HG02798 (cell line): ENCODE measurements around the gene FTSJ3.
A peak's percentile ranks its signal among the peaks of the same experiment; 100 is the strongest.

Experiments used
- ATAC-seq: cut with Tn5 transposase; IDR thresholded peaks from one replicate; pipeline ENCODE4 v1.9.1; 2021; ENCODE audit warnings: mild to moderate bottlenecking; ENCODE audit not compliant: unreplicated experiment, poor library complexity

Gene FTSJ3

DNA sequence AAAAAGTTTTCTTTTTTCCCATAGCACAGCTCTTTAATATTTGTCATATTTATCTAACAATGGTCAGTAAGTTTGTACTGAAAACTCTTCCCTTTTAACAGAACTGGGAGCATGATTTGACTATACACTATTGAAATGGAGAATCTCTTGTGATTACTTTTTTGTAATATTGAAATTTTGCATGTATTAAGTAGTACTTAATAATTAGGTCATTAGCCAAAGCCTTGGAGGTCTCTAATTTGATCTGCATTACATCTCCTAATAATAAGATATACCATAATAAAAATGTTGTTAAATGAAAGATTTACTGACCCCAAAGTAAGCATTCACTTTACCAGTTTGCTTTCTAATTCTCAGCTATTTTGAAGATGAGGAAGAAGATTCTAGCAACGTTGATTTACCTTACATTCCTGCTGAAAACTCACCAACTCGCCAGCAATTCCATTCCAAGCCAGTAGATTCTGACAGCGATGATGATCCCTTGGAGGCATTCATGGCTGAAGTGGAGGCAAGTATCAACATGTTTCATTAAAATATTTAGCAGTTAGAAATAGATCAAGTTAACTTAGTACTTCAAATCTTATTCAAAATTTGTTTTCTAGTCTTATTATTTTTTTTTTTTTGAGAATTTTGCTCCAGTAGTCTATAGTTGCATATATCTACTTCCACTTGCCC, 35.3 kb downstream of the FTSJ3 start:
- ATAC-seq, result no peak

DNA sequence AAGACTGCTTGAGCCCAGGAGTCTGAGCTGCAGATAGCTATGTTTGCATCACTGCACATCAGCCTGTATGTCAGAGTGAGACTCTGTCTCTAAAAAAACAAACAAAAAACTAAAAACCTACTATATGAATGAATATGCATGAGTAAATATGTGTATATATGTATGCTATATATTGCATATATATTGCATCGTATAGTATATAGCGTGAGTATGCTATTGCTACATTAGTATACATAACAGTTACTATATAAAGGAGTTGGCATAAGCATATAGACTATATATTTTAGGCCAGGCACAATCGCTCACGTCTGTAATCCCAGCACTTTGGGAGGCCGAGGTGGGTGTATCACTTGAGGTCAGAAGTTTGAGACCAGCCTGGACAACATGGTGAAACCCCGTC, 37.4 kb downstream of the FTSJ3 start:
- ATAC-seq, result no peak

DNA sequence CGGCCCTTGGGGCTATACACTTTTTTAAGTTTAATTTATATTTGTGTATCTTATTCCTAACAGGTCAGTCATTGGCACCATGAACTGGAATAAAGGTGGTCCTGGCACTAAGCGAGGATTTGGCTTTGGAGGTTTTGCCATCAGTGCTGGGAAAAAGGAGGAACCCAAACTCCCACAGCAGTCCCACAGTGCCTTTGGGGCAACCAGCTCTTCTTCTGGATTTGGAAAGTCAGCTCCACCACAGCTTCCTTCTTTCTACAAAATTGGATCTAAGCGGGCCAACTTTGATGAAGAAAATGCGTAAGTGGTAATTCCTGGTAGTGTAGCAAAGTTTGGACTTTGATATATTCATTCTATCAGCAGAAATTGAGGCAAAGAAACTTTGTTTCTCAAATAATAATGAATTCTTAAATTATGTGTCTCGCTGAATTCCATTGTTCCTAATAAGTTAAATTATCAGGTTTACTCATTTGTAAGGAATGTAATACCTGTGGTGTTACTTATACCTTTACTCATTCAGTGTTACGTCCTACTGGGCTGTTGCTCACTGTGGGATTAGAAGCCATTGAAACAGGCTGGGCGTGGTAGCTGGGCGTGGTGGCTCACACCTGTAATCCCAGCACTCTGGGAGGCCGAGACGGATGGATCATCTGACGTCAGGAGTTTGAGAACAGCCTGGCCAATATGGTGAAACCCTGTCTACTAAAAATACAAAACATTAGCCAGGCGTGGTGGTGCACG, 40.3 kb downstream of the FTSJ3 start:
- no peak for ATAC-seq

DNA sequence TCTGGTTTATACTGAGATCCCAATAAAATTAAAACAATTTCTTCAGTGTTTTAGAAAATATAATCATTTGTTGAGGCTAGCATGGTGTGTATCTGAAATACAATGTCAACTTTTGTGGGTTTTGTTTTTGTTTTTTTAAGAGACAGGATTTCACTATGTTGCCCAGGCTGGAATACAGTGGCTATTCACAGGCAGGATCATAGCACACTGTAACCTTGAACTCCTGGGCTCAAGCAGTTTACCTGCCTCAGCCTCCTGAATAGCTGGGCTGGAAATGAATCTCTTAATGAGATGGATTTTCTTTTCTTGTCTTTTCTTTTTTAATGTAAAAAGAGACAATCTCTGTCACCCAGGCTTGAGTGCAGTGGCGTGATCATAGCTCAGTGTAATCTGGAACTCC, 41.3 kb downstream of the FTSJ3 start:
- ATAC-seq, result no peak

DNA sequence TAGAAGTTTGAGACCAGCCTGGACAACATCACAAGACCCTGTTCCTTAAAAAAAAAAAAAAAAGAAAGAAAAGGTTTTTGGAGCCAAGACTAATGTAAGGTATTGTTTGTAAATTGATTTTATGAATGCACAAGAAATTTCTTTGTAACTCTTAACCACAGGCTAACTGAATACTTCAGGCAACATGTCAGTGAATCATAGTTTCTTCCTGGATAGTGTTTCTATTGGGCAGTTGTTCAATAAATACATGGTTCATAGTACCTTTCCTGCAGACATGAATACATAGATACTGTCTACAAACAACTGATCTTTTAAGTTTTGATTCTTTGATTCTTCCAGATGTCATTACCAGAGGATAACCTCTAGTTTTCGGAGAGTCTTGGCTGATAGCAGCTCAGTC, 41.9 kb downstream of the FTSJ3 start:
- ATAC-seq, result no peak

DNA sequence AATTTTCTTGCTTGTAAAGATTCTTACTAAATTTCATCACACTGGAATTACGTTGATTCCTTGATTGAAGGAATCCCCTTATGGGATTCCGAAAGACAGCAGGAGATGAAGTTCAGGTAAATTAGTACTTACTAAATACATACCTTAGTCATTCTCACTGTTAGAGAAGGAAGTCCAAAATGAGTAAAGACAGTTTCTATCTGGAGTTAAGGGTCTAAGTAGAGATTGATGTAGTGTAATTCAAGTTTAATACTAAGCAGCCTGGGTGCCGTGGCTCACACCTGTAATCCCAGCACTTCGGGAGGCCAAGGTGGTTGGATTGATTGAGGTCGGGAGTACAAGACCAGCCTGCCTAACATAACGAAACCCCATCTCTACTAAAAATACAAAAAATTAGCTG, 43.9 kb downstream of the FTSJ3 start:
- no peak for ATAC-seq

DNA sequence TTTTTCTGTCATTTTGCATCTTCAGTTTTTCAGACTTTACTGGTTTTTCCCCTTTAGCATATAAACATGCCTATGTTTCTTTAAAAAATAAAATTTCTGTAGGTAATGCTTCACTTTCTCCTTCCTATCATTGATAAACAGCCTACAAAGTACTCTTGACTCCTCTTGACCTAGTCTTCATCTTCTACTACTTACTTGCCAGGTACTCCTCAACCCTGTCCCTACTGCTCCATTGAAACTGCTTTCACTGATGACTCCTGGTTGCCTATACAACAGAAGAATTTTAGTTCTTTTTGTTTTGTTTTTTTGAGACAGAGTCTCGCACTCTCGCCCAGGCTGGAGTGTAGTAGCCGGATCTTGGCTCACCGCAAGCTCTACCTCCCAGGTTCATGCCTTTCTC, 46.5 kb downstream of the FTSJ3 start:
- no peak for ATAC-seq

DNA sequence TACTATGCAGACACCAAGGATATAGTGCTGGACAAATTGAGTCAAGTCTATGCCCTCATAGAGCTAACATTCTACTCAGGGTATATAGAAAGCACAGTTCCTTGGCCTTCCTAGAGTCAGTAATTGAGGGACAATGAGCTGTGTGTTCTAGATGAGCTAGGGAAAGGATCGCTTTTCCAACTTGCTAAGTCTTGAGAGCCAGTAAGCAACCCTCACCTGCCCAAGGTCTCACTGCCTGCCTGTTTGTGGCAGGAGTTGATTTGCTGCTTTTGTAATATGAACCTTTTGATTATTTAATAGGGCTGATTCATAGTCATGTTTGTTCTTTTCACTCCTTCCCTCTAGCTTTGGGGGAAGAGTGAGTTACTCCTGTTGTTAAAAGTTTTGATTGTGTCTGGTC, 47.0 kb downstream of the FTSJ3 start:
- ATAC-seq, result no peak

DNA sequence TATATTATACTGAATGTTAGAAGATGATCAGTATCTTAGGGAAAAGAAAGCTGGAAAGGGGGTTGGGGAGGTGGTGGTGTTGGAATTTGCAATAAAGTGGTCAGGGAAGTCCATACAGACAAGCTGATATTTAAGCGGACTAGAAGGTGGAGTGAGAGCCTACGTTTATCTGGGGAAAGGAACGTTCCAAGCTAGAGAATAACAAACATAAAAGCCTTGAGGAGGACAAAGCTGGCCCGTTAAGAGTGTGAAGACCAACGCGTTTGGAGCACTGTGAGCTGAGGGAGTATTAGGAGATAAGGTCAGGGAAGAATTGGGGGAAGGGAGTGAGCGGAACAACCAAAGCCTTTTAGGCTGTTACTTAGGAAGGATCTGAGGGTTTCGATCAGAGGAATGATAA, 52.0 kb downstream of the FTSJ3 start:
- no peak for ATAC-seq

DNA sequence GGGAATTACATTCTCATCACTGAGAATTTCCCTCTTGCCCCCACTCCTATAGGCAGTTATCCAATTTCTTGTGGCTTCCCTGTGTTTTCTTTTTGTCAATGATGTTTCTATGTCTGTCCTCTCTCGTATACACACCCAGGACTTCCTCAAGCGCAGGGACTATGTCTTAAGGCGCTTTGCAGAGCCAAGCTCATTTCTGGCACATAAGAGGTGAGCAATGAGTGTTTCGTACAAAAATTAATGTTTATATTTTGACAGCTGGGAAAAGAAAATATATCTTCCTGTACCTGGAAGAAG, 52.5 kb downstream of the FTSJ3 start:
- ATAC-seq, result no peak

DNA sequence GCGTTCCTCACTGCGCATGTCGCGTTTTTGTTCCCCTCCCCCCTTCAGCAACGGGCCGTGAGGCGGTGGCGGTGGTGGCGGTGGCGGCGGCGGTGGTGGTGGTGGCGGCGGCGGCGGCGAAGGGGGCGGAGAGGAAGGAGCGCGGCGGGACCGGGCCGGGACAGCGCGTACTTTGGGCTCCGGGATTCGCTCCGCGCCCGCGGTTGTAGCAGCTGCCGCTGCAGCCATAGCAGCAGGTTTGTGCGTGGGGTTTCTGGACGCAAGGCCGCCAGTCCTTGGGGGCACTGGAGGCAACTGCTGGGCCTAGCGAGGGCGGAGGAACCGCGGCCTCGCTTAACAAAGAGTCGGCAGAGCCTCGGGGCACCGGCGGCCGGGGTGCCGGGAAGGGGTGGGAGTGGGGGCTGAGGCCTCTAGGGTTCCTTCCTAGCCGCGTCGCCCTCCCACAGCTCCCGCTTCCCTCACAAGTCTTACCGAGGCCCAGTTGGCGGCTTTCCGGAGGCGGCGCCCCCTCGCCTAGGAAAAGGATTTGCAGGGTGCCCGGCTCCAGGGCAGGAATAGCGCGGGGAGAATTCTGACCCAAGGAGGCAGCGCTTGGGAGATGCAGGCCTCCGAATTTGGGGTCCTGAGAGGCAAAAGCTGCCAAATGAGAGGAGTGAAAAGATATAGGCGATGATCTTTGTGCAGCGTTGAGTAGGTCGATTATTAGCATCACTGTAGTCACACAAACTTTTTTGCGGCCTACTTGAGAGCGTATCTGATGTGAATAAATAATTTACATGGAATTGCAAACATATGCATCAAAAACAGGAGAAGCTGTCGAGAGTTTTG, 53.1 kb downstream of the FTSJ3 start, which contains the start of gene DDX42:
Gene DDX42, plus strand, starts transcription at position 30 of the 828 bp plus-strand sequence. CDS start 12,880 bp downstream, outside the sequence.
- ATAC-seq, result no peak

DNA sequence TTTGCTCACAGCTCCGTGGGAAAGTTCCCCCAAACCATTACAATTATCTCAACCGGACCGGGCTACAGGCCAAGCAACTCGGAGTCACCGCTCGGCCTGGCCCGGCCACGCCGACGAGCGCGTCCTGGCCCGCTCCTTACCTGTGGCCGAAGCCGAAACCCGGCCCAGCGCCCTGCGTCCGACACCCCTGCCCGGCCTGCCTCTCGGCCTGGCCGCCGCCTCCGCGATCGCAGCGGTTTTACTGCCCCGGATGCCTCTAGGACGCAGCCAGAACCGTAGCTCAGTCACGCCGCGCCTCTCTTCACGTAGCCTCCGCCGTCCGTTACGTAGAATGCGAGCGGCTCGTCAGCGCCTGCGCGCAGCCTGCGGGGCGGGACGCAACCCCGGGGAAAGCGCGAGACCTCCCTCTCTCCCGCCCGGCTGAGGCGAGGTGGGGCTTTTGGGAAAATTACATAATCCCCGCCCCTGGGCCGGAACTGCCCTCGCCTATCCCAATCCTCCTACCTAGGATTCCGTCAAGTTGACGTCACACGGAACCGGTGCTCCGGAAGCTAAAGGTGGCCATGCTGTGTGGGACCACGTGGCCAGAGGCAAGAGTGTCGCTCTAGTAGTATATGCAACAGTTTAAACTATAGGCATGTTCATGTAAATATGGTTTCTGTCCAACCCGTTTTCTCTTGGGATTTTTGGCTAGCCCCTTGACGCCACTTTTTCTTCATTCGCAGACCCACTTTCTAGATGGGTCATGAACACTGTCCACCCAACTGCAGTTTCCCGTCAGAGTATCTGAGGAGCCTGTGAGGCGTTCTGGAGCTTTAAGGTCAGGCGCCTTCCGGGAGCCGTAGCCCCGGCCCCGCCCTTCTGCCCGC, 54.0 kb downstream of the FTSJ3 start, which contains the start of gene CCDC47:
Gene CCDC47, minus strand, starts transcription at position 326 of the 869 bp plus-strand sequence. CDS start 7,422 bp downstream, outside the sequence.
- ATAC-seq, result peak; percentile 86

DNA sequence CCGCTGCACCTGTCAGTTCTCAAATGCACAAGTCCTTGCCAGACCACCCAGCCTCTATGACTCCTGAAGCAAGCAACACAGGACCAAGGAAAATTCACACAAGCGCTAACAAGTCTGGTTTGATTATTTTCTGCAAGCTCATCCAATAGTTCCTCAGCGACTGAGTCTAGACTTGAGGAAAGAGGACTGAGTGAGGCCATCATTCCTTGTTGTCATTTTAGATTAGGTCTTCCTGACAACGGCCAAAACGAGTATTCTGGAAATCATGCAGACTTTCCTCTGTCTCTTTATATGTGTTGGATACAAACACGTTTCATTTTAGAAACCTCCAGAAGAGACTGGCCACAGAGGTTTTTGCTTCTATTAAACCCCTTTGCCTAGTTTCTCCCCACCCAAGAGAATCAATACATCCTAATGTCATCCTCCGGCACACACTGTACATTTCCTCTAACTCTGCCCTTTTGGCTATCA, 54.6 kb downstream of the FTSJ3 start:
- no peak for ATAC-seq
